HG03378 (cell line): ENCODE measurements around the gene SSH3.
"Not testable (repeated sequence)": the region's sequence is repeated elsewhere in the genome, so short reads cannot be mapped to it uniquely, and the experiment has no call there.

Experiments
- ATAC-seq: cut with Tn5 transposase; IDR thresholded peaks from one replicate; pipeline ENCODE4 v1.9.1; 2021; ENCODE audit warnings: mild to moderate bottlenecking, moderate library complexity; ENCODE audit not compliant: unreplicated experiment

SSH3 gene

GRCh38 chr11:67308031-67308866 lies 4.9 kb downstream of the SSH3 start:
- ATAC-seq, result no peak

DNA sequence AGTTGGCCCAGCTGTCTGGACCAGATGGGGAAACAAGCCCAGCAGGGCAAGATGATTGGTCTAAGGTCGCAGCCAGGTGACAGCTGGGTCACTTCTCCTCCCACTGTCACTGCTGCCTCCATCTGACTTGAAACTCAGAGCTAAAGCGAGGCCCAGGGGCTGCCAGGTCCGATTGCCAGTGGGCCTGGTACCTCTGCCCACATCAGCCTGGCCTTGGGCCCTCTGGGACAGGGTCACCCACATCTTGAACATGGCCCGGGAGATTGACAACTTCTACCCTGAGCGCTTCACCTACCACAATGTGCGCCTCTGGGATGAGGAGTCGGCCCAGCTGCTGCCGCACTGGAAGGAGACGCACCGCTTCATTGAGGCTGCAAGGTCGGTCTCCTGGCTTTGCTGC lies 5.8 kb downstream of the SSH3 start:
- ATAC-seq, result no peak

- ATAC-seq, result no peak
Observed at GRCh38 chr11:67309661-67310061, 6.3 kb downstream of the SSH3 start.

- no peak for ATAC-seq
Observed at GRCh38 chr11:67310246-67311050, 7.1 kb downstream of the SSH3 start.

DNA sequence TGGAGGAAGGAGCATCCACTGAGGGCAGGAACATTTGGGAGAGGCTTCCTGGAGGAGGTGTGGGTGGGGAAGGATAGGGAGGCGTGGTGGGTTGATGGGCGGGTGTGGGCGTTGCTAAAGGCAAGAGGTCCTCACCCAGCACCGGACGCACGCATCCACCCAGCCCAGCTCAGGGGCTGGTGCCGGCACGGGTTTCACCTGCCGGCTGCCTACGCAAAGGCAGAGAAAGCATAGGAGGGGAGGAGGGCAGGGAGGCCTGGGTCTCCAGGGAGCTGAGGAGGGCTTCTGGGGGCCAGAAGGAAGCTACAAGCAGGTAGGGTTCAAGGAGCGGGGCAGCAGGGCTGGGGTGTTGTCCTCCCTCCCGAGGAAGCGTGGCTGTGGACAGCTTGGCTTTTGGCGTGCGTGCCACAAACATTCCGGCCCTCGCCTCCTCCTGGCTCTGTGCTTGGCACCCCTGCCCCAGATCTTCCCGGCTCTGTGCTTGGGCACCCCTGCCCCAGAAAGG lies 7.8 kb downstream of the SSH3 start:
- ATAC-seq, result no peak

DNA sequence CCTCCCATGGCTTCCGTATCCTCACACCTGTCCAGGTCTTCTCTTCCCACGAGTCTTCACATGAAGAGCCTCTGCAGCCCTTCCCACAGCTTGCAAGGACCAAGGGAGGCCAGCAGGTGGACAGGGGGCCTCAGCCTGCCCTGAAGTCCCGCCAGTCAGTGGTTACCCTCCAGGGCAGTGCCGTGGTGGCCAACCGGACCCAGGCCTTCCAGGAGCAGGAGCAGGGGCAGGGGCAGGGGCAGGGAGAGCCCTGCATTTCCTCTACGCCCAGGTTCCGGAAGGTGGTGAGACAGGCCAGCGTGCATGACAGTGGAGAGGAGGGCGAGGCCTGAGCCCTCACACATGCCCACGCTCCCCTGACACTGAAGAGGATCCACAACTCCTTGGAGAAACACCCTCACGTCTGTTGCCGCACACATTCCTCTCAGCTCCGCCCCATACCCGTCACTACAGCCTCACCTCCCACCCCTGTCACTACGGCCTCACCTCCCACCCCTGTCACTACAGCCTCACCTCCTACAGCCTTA lies 8.3 kb downstream of the SSH3 start:
- ATAC-seq, result no peak

GRCh38 chr11:67312187-67313021 lies 9.1 kb downstream of the SSH3 start:
- no peak for ATAC-seq

DNA sequence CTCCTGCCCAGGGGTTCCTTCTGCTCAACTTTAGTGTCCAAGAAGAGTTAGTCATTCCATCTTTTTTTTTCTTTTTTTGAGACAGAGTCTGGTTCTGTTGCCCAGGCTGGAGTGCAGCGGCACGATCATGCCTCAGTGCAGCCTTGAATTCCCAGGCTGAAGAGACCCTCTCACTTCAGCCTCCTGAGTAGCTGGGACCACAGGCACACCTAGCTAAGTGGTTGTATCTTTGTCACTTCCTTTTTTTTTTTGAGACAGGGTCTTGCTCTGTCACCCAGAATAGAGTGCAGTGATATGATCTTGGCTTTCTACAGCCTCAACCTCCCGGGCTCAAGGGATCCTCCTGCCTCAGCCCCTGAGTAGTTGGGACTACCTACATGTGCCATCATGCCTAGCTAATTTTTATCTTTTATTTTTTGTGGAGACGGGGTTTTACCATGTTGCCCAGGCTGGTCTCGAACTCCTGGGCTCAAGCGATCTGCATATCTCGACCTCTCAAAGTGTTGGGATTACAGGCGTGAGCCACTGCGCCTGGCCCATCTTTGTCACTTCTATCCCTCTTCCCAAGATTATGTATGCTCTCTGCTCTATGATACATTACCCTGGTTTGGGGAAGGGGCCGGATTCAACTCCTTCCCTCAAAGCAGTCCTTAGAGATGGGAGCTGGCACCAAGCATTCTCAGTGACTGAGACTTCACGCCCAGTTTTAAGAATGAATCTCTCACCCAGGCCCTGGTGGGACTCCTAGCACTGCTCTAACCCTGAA lies 10.0 kb downstream of the SSH3 start:
- ATAC-seq, result no peak

- ATAC-seq, result no peak
Observed at GRCh38 chr11:67314218-67314617, 10.9 kb downstream of the SSH3 start.

GRCh38 chr11:67315325-67315909 lies 12.1 kb downstream of the SSH3 start:
- ATAC-seq, result no peak

GRCh38 chr11:67316882-67317204 lies 13.5 kb downstream of the SSH3 start:
- ATAC-seq, result no peak

GRCh38 chr11:67317205-67317887 lies 14.0 kb downstream of the SSH3 start:
- ATAC-seq, result peak; percentile 77

DNA sequence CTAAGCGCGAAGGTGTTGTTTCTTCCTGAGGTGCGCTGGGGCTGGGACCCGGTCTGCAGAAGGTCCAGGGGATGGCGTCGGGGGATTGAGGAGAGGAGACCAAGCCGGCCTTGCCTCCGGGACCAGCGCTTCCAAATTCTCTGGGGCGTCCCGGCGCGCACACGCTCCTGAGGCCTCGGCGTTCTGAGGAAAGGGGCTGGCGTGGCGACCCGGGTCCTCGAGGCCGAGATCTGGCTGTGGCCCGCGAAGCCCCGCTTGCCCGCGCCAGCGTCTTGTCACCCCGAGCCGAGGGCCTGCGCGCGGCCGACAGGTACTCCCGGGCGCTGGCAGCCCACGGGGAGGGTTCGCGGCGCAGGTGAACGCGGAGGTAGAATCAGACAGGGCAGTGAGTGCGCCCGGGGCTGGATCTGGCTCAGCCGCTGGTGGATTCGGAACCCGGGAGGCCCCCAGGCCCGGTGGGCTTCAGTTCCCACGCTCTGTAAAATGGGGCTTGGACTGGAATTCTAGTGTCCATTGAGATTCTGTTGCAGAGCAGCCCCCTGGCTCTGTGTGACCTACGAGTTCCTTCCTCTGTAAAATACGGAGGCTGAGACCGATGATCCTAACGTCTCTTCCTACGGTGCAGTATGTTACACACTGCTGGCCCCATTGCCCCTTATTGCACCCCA lies 14.7 kb downstream of the SSH3 start:
- ATAC-seq, result peak; percentile 8

DNA sequence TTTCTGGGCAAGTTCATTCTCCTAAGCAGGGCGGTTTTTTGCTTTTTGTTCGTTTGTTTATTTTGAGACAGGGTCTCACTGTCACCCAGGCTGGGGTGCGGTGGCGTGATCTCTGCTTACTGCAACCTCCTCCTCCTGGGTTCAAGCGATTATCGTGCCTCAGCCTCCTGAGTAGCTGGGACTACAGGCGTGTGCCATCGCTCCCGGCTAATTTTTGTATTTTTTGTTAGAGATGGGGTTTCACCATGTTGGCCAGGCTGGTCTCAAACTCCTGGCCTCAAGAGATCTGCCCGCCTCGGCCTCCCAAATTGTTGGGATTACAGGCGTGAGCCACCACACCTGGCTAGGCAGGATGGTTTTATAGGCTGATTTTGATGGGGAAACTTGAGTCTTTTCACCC lies 15.5 kb downstream of the SSH3 start:
- not testable (repeated sequence) for ATAC-seq

DNA sequence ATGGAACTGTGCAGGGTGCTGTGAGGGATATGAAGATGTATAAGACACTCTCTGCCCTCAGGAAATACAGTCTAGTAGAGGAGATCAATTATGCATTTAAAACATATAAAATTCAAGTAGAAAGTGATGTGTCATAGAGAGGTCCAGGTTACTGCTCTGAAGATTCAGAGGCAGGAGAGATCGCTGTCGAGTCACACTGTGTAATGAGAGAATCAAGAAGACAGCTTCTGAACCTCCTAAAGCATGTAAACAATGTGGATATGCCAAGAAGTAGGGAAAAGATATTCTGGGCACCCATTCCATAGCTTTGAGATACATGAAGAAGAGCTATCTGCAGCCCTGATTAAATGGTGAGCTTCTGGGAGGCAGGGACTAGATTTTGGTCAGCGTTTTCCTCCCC lies 16.7 kb downstream of the SSH3 start:
- ATAC-seq, result no peak

- no peak for ATAC-seq
Observed at GRCh38 chr11:67320691-67321090, 17.4 kb downstream of the SSH3 start.

GRCh38 chr11:67321313-67321871 lies 18.1 kb downstream of the SSH3 start:
- ATAC-seq, result no peak

DNA sequence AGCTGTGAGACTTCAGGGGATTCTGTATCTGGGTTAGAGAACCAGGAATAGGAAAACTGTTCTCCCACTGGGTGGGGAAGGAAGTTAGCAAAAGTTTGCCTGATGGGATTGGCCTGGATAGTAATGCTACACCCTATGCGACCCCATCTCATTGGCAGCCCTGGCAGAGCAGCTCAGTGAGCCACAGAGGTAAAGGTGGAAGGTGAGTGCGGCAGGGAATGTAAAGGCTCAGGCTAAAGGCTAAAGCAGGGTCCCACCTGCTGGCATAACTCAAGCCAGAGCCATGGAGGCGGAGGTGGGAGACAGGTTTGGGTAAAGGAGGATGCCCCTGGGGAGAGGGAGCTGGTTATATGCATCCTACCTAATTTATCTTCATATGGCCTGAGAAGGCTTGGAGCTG lies 18.7 kb downstream of the SSH3 start:
- ATAC-seq, result no peak
